Activated CD8-positive, alpha-beta T cell treated with anti-CD3 and anti-CD28 coated beads for 36 hours (primary cell): ENCODE data around the gene HCAR2. TPM values are rescaled to one million over a fixed set of nuclear protein-coding genes. Genes with fewer than 3 reads are reported as not detected.

Experiments
- ATAC-seq: fragments of 200-7000 bp; cut with Tn5 transposase; one replicate; pipeline ENCODE4 v1.10.0; 2021; ENCODE audit warnings: mild to moderate bottlenecking, moderate library complexity
- CTCF ChIA-PET: fragments of 350-600 bp; sonication (Branson Sonifier 250); formaldehyde crosslinking; loops from one replicate; lab custom pipeline; 2021; ENCODE audit warnings: antibody characterized with exemption; lab: Charles Lee
- POLR2A ChIA-PET: fragments of 350-600 bp; sonication (Branson Sonifier 250); formaldehyde crosslinking; loops from one replicate; lab custom pipeline; 2021; ENCODE audit warnings: antibody characterized with exemption; lab: Charles Lee
- DNase-seq: peaks from one replicate; pipeline ENCODE4 v3.0.0-alpha.2; 2020
- H3K27ac Mint-ChIP-seq: one replicate; pipeline ENCODE4 v1.8.0; 2021; ENCODE audit warnings: mild to moderate bottlenecking, mixed read lengths
- H3K27me3 Mint-ChIP-seq: one replicate; pipeline ENCODE4 v1.8.0; 2021; ENCODE audit warnings: mixed read lengths
- H3K36me3 Mint-ChIP-seq: one replicate; pipeline ENCODE4 v1.8.0; 2021; ENCODE audit warnings: low read depth, mixed read lengths
- H3K4me1 Mint-ChIP-seq: one replicate; pipeline ENCODE4 v1.8.0; 2021; ENCODE audit warnings: low read depth, mixed read lengths
- H3K4me3 Mint-ChIP-seq: one replicate; pipeline ENCODE4 v1.8.0; 2021; ENCODE audit warnings: mild to moderate bottlenecking, moderate library complexity, mixed read lengths
- H3K9me3 Mint-ChIP-seq: one replicate; pipeline ENCODE4 v1.8.0; 2021; ENCODE audit warnings: mixed read lengths
- CTCF ChIP-seq: fragments of 200-600 bp; IDR thresholded peaks from one replicate; pipeline ENCODE4 v1.8.0; 2022; ENCODE audit warnings: antibody characterized with exemption, mild to moderate bottlenecking
- intact Hi-C: fragments of 100-400 bp; cut with micrococcal nuclease; formaldehyde crosslinking; loops from one replicate; pipeline ENCODE4 v1.10.0; 2022
- total RNA-seq, 2 experiments: library from RNA; stranded (reverse); gene quantifications; one replicate each; pipeline ENCODE4 v1.2.3, GENCODE V29; 2021

Gene HCAR2
- total RNA-seq, 2 experiments from 2014 or later, result not detected

- Mint-ChIP-seq H3K27me3 (no peaks in the 10 kb centered on the region), H3K27ac (no peak overlapping the region), H3K4me3 (no peak overlapping the region), H3K36me3 (no peaks in the 10 kb centered on the region), H3K4me1 (no peaks in the 10 kb centered on the region), H3K9me3 (no peaks in the 10 kb centered on the region)
- ATAC-seq (no peak), DNase-seq (no peak)
- ChIA-PET POLR2A (no interaction called here), CTCF (interaction anchor here (1.3 kb wide), 1 partner anchor 187 kb away, joined by 3 read pairs; no protein-coding TSS in a partner anchor)
- intact Hi-C loops, result no loop called here
- TF ChIP-seq CTCF, result no peak
Measured at GRCh38 chr12:122743895-122744525, 40.9 kb upstream of the HCAR2 start.

DNA sequence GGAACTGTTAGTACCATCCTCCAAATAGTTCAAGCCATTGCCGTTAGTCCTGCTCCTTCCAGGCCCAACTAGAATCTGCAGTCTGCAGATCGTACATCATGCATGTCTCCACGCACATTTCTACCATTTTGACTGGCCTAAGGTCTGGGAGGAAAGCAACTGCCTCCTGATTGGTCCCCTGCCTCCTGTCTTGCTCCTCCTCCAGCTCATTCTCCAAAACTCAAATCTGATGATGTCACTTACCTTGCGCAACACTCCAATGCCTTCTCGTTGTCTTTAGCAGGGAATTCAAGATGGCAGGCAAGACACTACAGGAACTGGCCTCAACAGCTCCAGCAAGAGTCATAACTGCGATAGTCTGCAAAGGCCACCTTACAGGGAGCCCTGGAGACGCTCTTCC, 37.2 kb upstream of the HCAR2 start:
- intact Hi-C loops, result no loop called here
- TF ChIP-seq CTCF, result no peak
- Mint-ChIP-seq H3K27ac (no peak overlapping the region), H3K27me3 (no peaks in the 10 kb centered on the region), H3K9me3 (no peaks in the 10 kb centered on the region), H3K4me3 (no peak overlapping the region), H3K36me3 (no peaks in the 10 kb centered on the region), H3K4me1 (peaks cover 4% of the 10 kb centered on the region)
- DNase-seq (no peak), ATAC-seq (no peak)
- ChIA-PET POLR2A (no interaction called here), CTCF (no interaction called here)

DNA sequence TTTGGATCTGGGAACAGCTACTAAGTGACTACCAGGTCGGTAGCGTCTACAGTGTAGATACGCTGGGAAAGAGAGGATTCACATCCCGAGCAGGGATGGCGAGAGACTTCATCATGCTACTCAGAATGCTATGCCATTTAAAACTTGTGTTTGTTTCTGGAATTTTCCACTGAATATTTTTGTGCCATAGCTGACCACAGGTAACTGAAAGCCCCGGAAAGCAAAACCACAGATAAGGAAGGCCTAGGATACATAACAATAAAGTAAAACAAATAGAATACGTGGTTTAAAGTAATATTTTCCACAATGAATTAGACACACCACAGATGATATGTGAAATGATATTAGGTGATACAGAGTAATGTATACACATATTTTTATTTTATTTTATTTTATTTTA, 35.4 kb upstream of the HCAR2 start:
- no peaks in the 10 kb centered on the region for H3K36me3 Mint-ChIP-seq
- peaks cover 11% of the 10 kb centered on the region for H3K4me1 Mint-ChIP-seq
- no peak for TF ChIP-seq CTCF
- ATAC-seq, result no peak
- H3K27me3 Mint-ChIP-seq, result no peaks in the 10 kb centered on the region
- no peak overlapping the region for H3K27ac Mint-ChIP-seq
- ChIA-PET CTCF (interaction anchor here (1.4 kb wide), 1 partner anchor 100 kb away, joined by 3 read pairs; no protein-coding TSS in a partner anchor), POLR2A (no interaction called here)
- no peaks in the 10 kb centered on the region for H3K9me3 Mint-ChIP-seq
- no peak for DNase-seq
- no peak overlapping the region for H3K4me3 Mint-ChIP-seq
- intact Hi-C loops, result no loop called here

GRCh38 chr12:122732611-122733010, 29.5 kb upstream of the HCAR2 start:
- intact Hi-C loops, result loop anchor here (5.0 kb wide), 1 partner anchor 85 kb away; no protein-coding TSS in a partner anchor
- H3K27ac Mint-ChIP-seq, result peak overlapping the region; percentile 83
- no peak overlapping the region for H3K4me3 Mint-ChIP-seq
- H3K27me3 Mint-ChIP-seq, result peaks cover 3% of the 10 kb centered on the region
- H3K4me1 Mint-ChIP-seq, result peaks cover 48% of the 10 kb centered on the region
- ChIA-PET POLR2A (interaction anchor here (0.7 kb wide), 1 partner anchor 20 kb away, joined by 5 read pairs; the partner anchor contains the start of gene DENR), CTCF (interaction anchor here (1.0 kb wide), 1 partner anchor 61 kb away, joined by 3 read pairs; no protein-coding TSS in a partner anchor)
- ATAC-seq, result no peak
- peaks cover 4% of the 10 kb centered on the region for H3K9me3 Mint-ChIP-seq
- no peak for DNase-seq
- no peak for TF ChIP-seq CTCF
- peaks cover 2% of the 10 kb centered on the region for H3K36me3 Mint-ChIP-seq

GRCh38 chr12:122732170-122732569, 29.0 kb upstream of the HCAR2 start:
- peak overlapping the region; percentile 83 for H3K27ac Mint-ChIP-seq
- POLR2A ChIA-PET, result interaction anchor here (0.7 kb wide), 1 partner anchor 20 kb away, joined by 5 read pairs; the partner anchor contains the start of gene DENR
- DNase-seq, result peak; percentile 47
- peaks cover 4% of the 10 kb centered on the region for H3K9me3 Mint-ChIP-seq
- intact Hi-C loops, result loop anchor here (5.0 kb wide), 1 partner anchor 85 kb away; no protein-coding TSS in a partner anchor
- H3K36me3 Mint-ChIP-seq, result peaks cover 2% of the 10 kb centered on the region
- no peak overlapping the region for H3K4me3 Mint-ChIP-seq
- peaks cover 48% of the 10 kb centered on the region for H3K4me1 Mint-ChIP-seq
- CTCF ChIA-PET, result no interaction called here
- peaks cover 3% of the 10 kb centered on the region for H3K27me3 Mint-ChIP-seq
- no peak for ATAC-seq
- no peak for TF ChIP-seq CTCF
